Cardiac fibroblast (primary cell): ENCODE data around the gene FAM83B.
A peak's percentile ranks its signal among the peaks of the same experiment; 100 is the strongest.
"Not testable (repeated sequence)": the region's sequence is repeated elsewhere in the genome, so short reads cannot be mapped to it uniquely, and the experiment has no call there.

ENCODE experiments used
- DNase-seq, 2 donors: peaks; one replicate each; pipeline versions ENCODE4 v3.0.0 to v3.0.0-alpha.2; 2010; ENCODE audit warnings: low read depth in 2 of 2
- H3K4me3 ChIP-seq, 2 donors: replicated peaks in 1 of 2; 1 replicate in 1 of 2; 2 replicates in 1 of 2; pipeline ENCODE4 v1.5.1; 2011; ENCODE audit warnings: low read depth in 2 of 2, low read length in 2 of 2, mild to moderate bottlenecking in 2 of 2, moderate library complexity in 1 of 2
- CTCF ChIP-seq: IDR thresholded peaks from one replicate; pipeline ENCODE4 v1.5.1; 2011; ENCODE audit warnings: low read depth, mild to moderate bottlenecking, low read length, inconsistent platforms

Gene FAM83B

GRCh38 chr6:54881067-54881730, 34.6 kb downstream of the FAM83B start:
- no peak for TF ChIP-seq CTCF
- no peak overlapping the region for H3K4me3 ChIP-seq

GRCh38 chr6:54881891-54882290, 35.3 kb downstream of the FAM83B start:
- DNase-seq: not testable (repeated sequence)

More at GRCh38 chr6:54881067-54881730, 34.6 kb downstream of the FAM83B start:
- DNase-seq: no peak

GRCh38 chr6:54886932-54887584, 40.5 kb downstream of the FAM83B start:
- TF ChIP-seq CTCF: no peak
- DNase-seq: no peak
- no peak overlapping the region for H3K4me3 ChIP-seq

More at GRCh38 chr6:54881891-54882290, 35.3 kb downstream of the FAM83B start:
- H3K4me3 ChIP-seq: not testable (repeated sequence)

GRCh38 chr6:54891536-54891935, 45.0 kb downstream of the FAM83B start:
- TF ChIP-seq CTCF: no peak
- DNase-seq: no peak
- H3K4me3 ChIP-seq: no peak overlapping the region

- no peak for TF ChIP-seq CTCF
- DNase-seq: peak; percentile 25 to 87
- H3K4me3 ChIP-seq: no peak overlapping the region
Measured at GRCh38 chr6:54892831-54893230, 46.3 kb downstream of the FAM83B start.

- H3K4me3 ChIP-seq: no peak overlapping the region
- no peak for DNase-seq
- no peak for TF ChIP-seq CTCF
Measured at GRCh38 chr6:54893818-54894217, 47.2 kb downstream of the FAM83B start.

- H3K4me3 ChIP-seq: no peak overlapping the region
- DNase-seq: no peak
- no peak for TF ChIP-seq CTCF
Measured at GRCh38 chr6:54896302-54896701, 49.7 kb downstream of the FAM83B start.
